ENCODE data around the gene SERPINB8. TPM values are rescaled to one million over a fixed set of nuclear protein-coding genes. Genes with fewer than 3 reads are reported as not detected.

Gene SERPINB8
- polyA plus RNA-seq, 1 donor (not counting 4 experiments of a cell fraction or from before 2014, with no cell fraction given): 48.9 TPM

GRCh38 chr18:63974991-63975390 lies 5.1 kb downstream of the SERPINB8 start:
- peaks cover 3 to 13% of the 10 kb centered on the region in 2 experiments for H3K36me3 ChIP-seq (ENCODE audit: control insufficient read depth in 2 of 2, extremely low read depth in 1 of 2, insufficient read depth in 2 of 2, low read length in 2 of 2)
- peaks cover 71% of the 10 kb centered on the region for H3K79me2 ChIP-seq (ENCODE audit: control insufficient read depth, insufficient read depth, low read length)
- TF ChIP-seq EZH2 (IDR thresholded peaks at IDR 0.05; ENCODE audit: low read length) (no peak), CTCF (optimal IDR thresholded peaks at IDR 0.05 in 1 of 3, IDR thresholded peaks at IDR 0.05 in 1 of 3, conservative IDR thresholded peaks at IDR 0.05 in 1 of 3; ENCODE audit: extremely low read depth in 1 of 3, insufficient read depth in 2 of 3, low read length in 3 of 3) (peak; percentile 30 to 42 (median 31))
- no peak overlapping the region for H2AFZ ChIP-seq (ENCODE audit: control insufficient read depth, low read length)
- FAIRE-seq (peak; percentile 66), DNase-seq (ENCODE audit: low read depth, low spot score) (no peak)
- no peaks in the 10 kb centered on the region for H3K27me3 ChIP-seq (ENCODE audit: control insufficient read depth, extremely low read depth, insufficient read depth, low read length)
- dilution Hi-C loops (cut with MboI; ENCODE audit: extremely low pct_ligation_motif_present, low sequenced_read_pairs): no loop called here
- H4K20me1 ChIP-seq (ENCODE audit: control insufficient read depth, extremely low read depth, insufficient read depth, low read length): no peaks in the 10 kb centered on the region
- H3K9me3 ChIP-seq (ENCODE audit: control insufficient read depth, low read depth, low read length): no peaks in the 10 kb centered on the region
- no peak overlapping the region for H3K4me2 ChIP-seq (ENCODE audit: control insufficient read depth, extremely low read depth, insufficient read depth, low read depth, low read length)
- H3K4me3 ChIP-seq (ENCODE audit: control insufficient read depth in 2 of 3, extremely low read depth in 1 of 3, insufficient read depth in 2 of 3, low read depth in 1 of 3, low read length in 3 of 3): no peak overlapping the region
- H3K9ac ChIP-seq (ENCODE audit: control insufficient read depth, extremely low read depth, insufficient read depth, low read length): no peak overlapping the region
- H3K27ac ChIP-seq (ENCODE audit: control insufficient read depth, insufficient read depth, low read length): no peak overlapping the region
- H3K9me1 ChIP-seq (ENCODE audit: control insufficient read depth, extremely low read depth, insufficient read depth, low read length): no peaks in the 10 kb centered on the region
- peaks cover 26% of the 10 kb centered on the region for H3K4me1 ChIP-seq (ENCODE audit: control insufficient read depth, extremely low read depth, insufficient read depth, low read length)

- Histone ChIP-seq H2AFZ (ENCODE audit: control insufficient read depth, low read length) (no peak overlapping the region), H3K4me3 (ENCODE audit: control insufficient read depth in 2 of 3, extremely low read depth in 1 of 3, insufficient read depth in 2 of 3, low read depth in 1 of 3, low read length in 3 of 3) (no peak overlapping the region), H4K20me1 (ENCODE audit: control insufficient read depth, extremely low read depth, insufficient read depth, low read length) (no peaks in the 10 kb centered on the region), H3K27ac (ENCODE audit: control insufficient read depth, insufficient read depth, low read length) (no peak overlapping the region), H3K9me3 (ENCODE audit: control insufficient read depth, low read depth, low read length) (no peaks in the 10 kb centered on the region), H3K9me1 (ENCODE audit: control insufficient read depth, extremely low read depth, insufficient read depth, low read length) (no peaks in the 10 kb centered on the region), H3K4me2 (ENCODE audit: control insufficient read depth, extremely low read depth, insufficient read depth, low read depth, low read length) (no peak overlapping the region), H3K27me3 (ENCODE audit: control insufficient read depth, extremely low read depth, insufficient read depth, low read length) (no peaks in the 10 kb centered on the region), H3K36me3 (ENCODE audit: control insufficient read depth in 2 of 2, extremely low read depth in 1 of 2, insufficient read depth in 2 of 2, low read length in 2 of 2) (peaks cover 6 to 19% of the 10 kb centered on the region in 2 experiments), H3K9ac (ENCODE audit: control insufficient read depth, extremely low read depth, insufficient read depth, low read length) (no peak overlapping the region), H3K79me2 (ENCODE audit: control insufficient read depth, insufficient read depth, low read length) (peaks cover 74% of the 10 kb centered on the region), H3K4me1 (ENCODE audit: control insufficient read depth, extremely low read depth, insufficient read depth, low read length) (peaks cover 26% of the 10 kb centered on the region)
- no peak for TF ChIP-seq CTCF (optimal IDR thresholded peaks at IDR 0.05 in 1 of 3, IDR thresholded peaks at IDR 0.05 in 1 of 3, conservative IDR thresholded peaks at IDR 0.05 in 1 of 3; ENCODE audit: extremely low read depth in 1 of 3, insufficient read depth in 2 of 3, low read length in 3 of 3)
- TF ChIP-seq EZH2 (IDR thresholded peaks at IDR 0.05; ENCODE audit: low read length): no peak
- no peak for DNase-seq (ENCODE audit: low read depth, low spot score)
- FAIRE-seq: no peak
- dilution Hi-C loops (cut with MboI; ENCODE audit: extremely low pct_ligation_motif_present, low sequenced_read_pairs): no loop called here
Observed at GRCh38 chr18:63975628-63976027, 5.7 kb downstream of the SERPINB8 start.
